SK-N-SH treated with all-trans-retinoic acid at 6 μM for 48 hours (cell line): ENCODE data around the gene TAPT1.

Source experiments
- ATAC-seq: fragments of 200-7000 bp; cut with Tn5 transposase; 3 replicates; pipeline ENCODE4 v1.9.1; 2020; ENCODE audit warnings: mild to moderate bottlenecking, moderate library complexity
- ARNTL ChIP-seq: fragments of 450-650 bp; formaldehyde crosslinking; IDR thresholded peaks from 2 replicates; pipeline ENCODE4 v1.5.0; 2020; ENCODE audit warnings: low read depth, mild to moderate bottlenecking, moderate library complexity, borderline replicate concordance
- BACH2 ChIP-seq: fragments of 250-450 bp; sonication (Bioruptor Pico); IDR thresholded peaks from 2 replicates; pipeline ENCODE4 v1.9.0; 2021; ENCODE audit warnings: mild to moderate bottlenecking, borderline replicate concordance
- CSDC2 ChIP-seq: fragments of 250-450 bp; sonication (Bioruptor Pico); IDR thresholded peaks from 2 replicates; pipeline ENCODE4 v1.5.0; 2020; ENCODE audit warnings: mild to moderate bottlenecking, moderate library complexity
- CSRNP3 ChIP-seq: fragments of 250-450 bp; sonication (Bioruptor Pico); IDR thresholded peaks from 2 replicates; pipeline ENCODE4 v1.5.1; 2021; ENCODE audit warnings: mild to moderate bottlenecking, moderate library complexity
- ESRRG ChIP-seq: fragments of 250-450 bp; sonication (Bioruptor Pico); IDR thresholded peaks from 2 replicates; pipeline ENCODE4 v1.6.1; 2021; ENCODE audit warnings: mild to moderate bottlenecking
- GLIS3 ChIP-seq: fragments of 250-450 bp; sonication (Bioruptor Pico); IDR thresholded peaks from 2 replicates; pipeline ENCODE4 v1.5.0; 2020; ENCODE audit warnings: mild to moderate bottlenecking, moderate library complexity
- ISL1 ChIP-seq: fragments of 250-450 bp; sonication (Bioruptor Pico); IDR thresholded peaks from 2 replicates; pipeline ENCODE4 v2.1.2; 2022; ENCODE audit warnings: mild to moderate bottlenecking, moderate library complexity
- OSR1 ChIP-seq: fragments of 250-450 bp; sonication (Bioruptor Pico); IDR thresholded peaks from 2 replicates; pipeline ENCODE4 v1.8.0; 2022; ENCODE audit warnings: moderate library complexity, mild to moderate bottlenecking, inconsistent platforms
- PATZ1 ChIP-seq: fragments of 250-450 bp; sonication (Bioruptor Pico); IDR thresholded peaks from 2 replicates; pipeline ENCODE4 v1.8.0; 2020; ENCODE audit warnings: mild to moderate bottlenecking, moderate library complexity, borderline replicate concordance
- POU6F1 ChIP-seq: fragments of 250-450 bp; sonication (Bioruptor Pico); IDR thresholded peaks from 2 replicates; pipeline ENCODE4 v1.8.0; 2021; ENCODE audit warnings: low read depth, mild to moderate bottlenecking, moderate library complexity, borderline replicate concordance
- PPARA ChIP-seq: fragments of 250-450 bp; sonication (Bioruptor Pico); IDR thresholded peaks from 2 replicates; pipeline ENCODE4 v1.5.0; 2020; ENCODE audit warnings: mild to moderate bottlenecking, borderline replicate concordance
- RARB ChIP-seq: fragments of 250-450 bp; sonication (Bioruptor Pico); IDR thresholded peaks from 2 replicates; pipeline ENCODE4 v1.8.0; 2021; ENCODE audit warnings: mild to moderate bottlenecking, moderate library complexity
- TCF4 ChIP-seq: fragments of 250-450 bp; sonication (Bioruptor Pico); IDR thresholded peaks from 2 replicates; pipeline ENCODE4 v1.8.0; 2021; ENCODE audit warnings: mild to moderate bottlenecking, moderate library complexity, borderline replicate concordance
- TOX ChIP-seq: fragments of 250-450 bp; sonication (Bioruptor Pico); IDR thresholded peaks from 2 replicates; pipeline ENCODE4 v1.8.0; 2021; ENCODE audit warnings: mild to moderate bottlenecking, moderate library complexity, borderline replicate concordance
- TSHZ2 ChIP-seq: fragments of 250-450 bp; sonication (Bioruptor Pico); IDR thresholded peaks from 2 replicates; pipeline ENCODE4 v1.5.0; 2020; ENCODE audit warnings: mild to moderate bottlenecking, moderate library complexity
- ZC3H10 ChIP-seq: fragments of 250-450 bp; sonication (Bioruptor Pico); IDR thresholded peaks from 2 replicates; pipeline ENCODE4 v1.5.1; 2021; ENCODE audit warnings: mild to moderate bottlenecking, moderate library complexity
- ZFP3 ChIP-seq: fragments of 250-450 bp; sonication (Bioruptor Pico); IDR thresholded peaks from 2 replicates; pipeline ENCODE4 v1.5.0; 2020; ENCODE audit warnings: mild to moderate bottlenecking, moderate library complexity
- ZFP30 ChIP-seq: fragments of 450-650 bp; formaldehyde crosslinking; IDR thresholded peaks from 2 replicates; pipeline ENCODE4 v1.5.0; 2022; ENCODE audit warnings: mild to moderate bottlenecking, moderate library complexity
- ZNF565 ChIP-seq: fragments of 450-650 bp; formaldehyde crosslinking; conservative IDR thresholded peaks from 2 replicates; pipeline ENCODE4 v1.5.0; 2020; ENCODE audit warnings: low read depth, mild to moderate bottlenecking, moderate library complexity
- ZNF70 ChIP-seq: fragments of 450-650 bp; formaldehyde crosslinking; IDR thresholded peaks from 2 replicates; pipeline ENCODE4 v1.5.0; 2020; ENCODE audit warnings: mild to moderate bottlenecking, moderate library complexity
- ZNF8 ChIP-seq: fragments of 450-650 bp; formaldehyde crosslinking; IDR thresholded peaks from 2 replicates; pipeline ENCODE4 v1.5.0; 2020; ENCODE audit warnings: mild to moderate bottlenecking, moderate library complexity

The TAPT1 gene

GRCh38 chr4:16133406-16133805 is 92.9 kb downstream of the TAPT1 start:
- no peak for ATAC-seq
- TF ChIP-seq TOX (CRISPR knock-in tag) (no peak), ZNF70 (CRISPR knock-in tag) (no peak), ZFP30 (CRISPR knock-in tag) (no peak), TSHZ2 (CRISPR knock-in tag) (no peak), ZNF8 (CRISPR knock-in tag) (no peak), RARB (CRISPR knock-in tag) (no peak), TCF4 (CRISPR knock-in tag) (no peak), ZC3H10 (CRISPR knock-in tag) (no peak), ISL1 (CRISPR knock-in tag) (no peak), PPARA (no peak), CSDC2 (CRISPR knock-in tag) (no peak)

GRCh38 chr4:16131293-16131692 is 95.0 kb downstream of the TAPT1 start:
- no peak for ATAC-seq
- TF ChIP-seq POU6F1 (no peak), PPARA (no peak), CSDC2 (CRISPR knock-in tag) (no peak), TCF4 (CRISPR knock-in tag) (no peak), GLIS3 (CRISPR knock-in tag) (no peak), RARB (CRISPR knock-in tag) (no peak), ZNF8 (CRISPR knock-in tag) (no peak), ARNTL (CRISPR knock-in tag) (no peak), BACH2 (no peak), ZFP30 (CRISPR knock-in tag) (no peak), ZNF70 (CRISPR knock-in tag) (no peak), ZNF565 (CRISPR knock-in tag) (no peak), TSHZ2 (CRISPR knock-in tag) (no peak), ZFP3 (CRISPR knock-in tag) (no peak), TOX (CRISPR knock-in tag) (no peak), CSRNP3 (CRISPR knock-in tag) (no peak), OSR1 (CRISPR knock-in tag) (no peak), ESRRG (no peak), PATZ1 (no peak)
